ENCODE results near the gene TDRD9. TPM values are rescaled to one million over a fixed set of nuclear protein-coding genes. Genes with fewer than 3 reads are reported as not detected.

TDRD9 gene
- total and polyA plus RNA-seq, 2 of the 4 experiments (the other 2 are of a cell fraction): 0.07 to 0.18 TPM

GRCh38 chr14:104019806-104020205 lies 91.5 kb downstream of the TDRD9 start:
- ATAC-seq (ENCODE audit: low read depth): no peak
- TF ChIP-seq CHD1 (IDR thresholded peaks at IDR 0.05; ENCODE audit: low read depth, low read length): no peak
- TF ChIP-seq ELK1 (IDR thresholded peaks at IDR 0.05; ENCODE audit: borderline replicate concordance, low read depth, low read length): no peak
- Histone ChIP-seq H4K91ac (ENCODE audit: insufficient read depth, low read depth, low read length) (no peak overlapping the region), H4K20me1 (ENCODE audit: insufficient read depth, low read length) (no peaks in the 10 kb centered on the region), H4K5ac (ENCODE audit: low read depth, low read length) (no peak overlapping the region), H3K36me3 (ENCODE audit: control insufficient read depth, insufficient read depth, low read length) (no peaks in the 10 kb centered on the region), H3K27ac (ENCODE audit: insufficient read depth, low read length) (no peak overlapping the region), H2AFZ (replicated peaks; ENCODE audit: low read length, poor library complexity) (no peak overlapping the region), H3K4me2 (ENCODE audit: low read depth, low read length) (no peak overlapping the region), H2BK20ac (ENCODE audit: low read depth, low read length) (no peak overlapping the region), H3K9ac (ENCODE audit: low read depth, low read length) (no peak overlapping the region), H3K9me3 (ENCODE audit: control insufficient read depth, insufficient read depth, low read length) (no peaks in the 10 kb centered on the region), H3K4me1 (ENCODE audit: control insufficient read depth, insufficient read depth, low read length) (no peaks in the 10 kb centered on the region), H4K8ac (ENCODE audit: low read depth in 2 of 2, low read length in 2 of 2) (no peak overlapping the region), H3K23ac (ENCODE audit: low read depth, low read length) (no peak overlapping the region), H3K14ac (replicated peaks; ENCODE audit: low read depth, low read length) (no peak overlapping the region), H3K4me3 (ENCODE audit: insufficient read depth, low read depth, low read length) (no peak overlapping the region), H2BK120ac (ENCODE audit: low read depth, low read length) (no peak overlapping the region), H3K4ac (ENCODE audit: low read depth, low read length) (no peak overlapping the region), H2AK5ac (ENCODE audit: low read depth, low read length) (no peak overlapping the region), H3K18ac (ENCODE audit: low read depth, low read length) (no peak overlapping the region), H3K56ac (ENCODE audit: extremely low read depth, insufficient read depth, low read length) (no peak overlapping the region), H3K27me3 (ENCODE audit: control insufficient read depth, insufficient read depth, low read length) (peaks cover 2% of the 10 kb centered on the region), H2BK5ac (ENCODE audit: low read depth, low read length, poor library complexity, severe bottlenecking) (no peak overlapping the region), H3K79me1 (ENCODE audit: low read depth in 1 of 2, low read length in 2 of 2) (no peaks in the 10 kb centered on the region), H3K9me1 (ENCODE audit: insufficient read depth, low read length) (no peaks in the 10 kb centered on the region), H2BK15ac (ENCODE audit: low read depth, low read length) (no peak overlapping the region), H2AK9ac (replicated peaks; ENCODE audit: low read depth, low read length, poor library complexity) (no peak overlapping the region)
- dilution Hi-C loops (cut with HindIII; ENCODE audit: low sequenced_read_pairs, unreplicated experiment) (no loop called here), in situ Hi-C loops (cut with MboI; ENCODE audit: low sequenced_read_pairs) (no loop called here), intact Hi-C loops (cut with micrococcal nuclease) (no loop called here)
- ChIA-PET POLR2A (ENCODE audit: unreplicated experiment) (interaction anchor here (0.8 kb wide), 1 partner anchor 10 kb away, joined by 4 read pairs; no protein-coding TSS in a partner anchor), CTCF (no interaction called here)
- WGBS, 2 experiments (ENCODE audit: extremely low coverage in 2 of 2, insufficient read length in 1 of 2): 63% methylated on average over 7 of the region's 7 CpGs; no CpG with 5 or more reads in 1 of the 2 experiments
- no TSS peak for BruUV-seq (replicated peaks)
- DNase-seq: no peak

All from IMR-90 (cell line).